T-helper 17 cell (primary cell): ENCODE data around the gene HMG20A. TPM values are rescaled to one million over a fixed set of nuclear protein-coding genes. Genes with fewer than 3 reads are reported as not detected.
A peak's percentile ranks its signal among the peaks of the same experiment; 100 is the strongest.

ENCODE experiments used
- ATAC-seq: fragments of 150-1000 bp; cut with Tn5 transposase; 2 replicates; pipeline ENCODE4 v1.10.0; 2021; ENCODE audit warnings: mild to moderate bottlenecking, moderate library complexity
- DNase-seq, 3 donors: peaks; one replicate each; pipeline versions ENCODE4 v3.0.0 to v3.0.0-alpha.2; 2020 to 2021
- H3K9me3 ChIP-seq: one replicate; pipeline ENCODE4 v1.7.0; 2013; ENCODE audit warnings: low read length, mild to moderate bottlenecking; ENCODE audit not compliant: control insufficient read depth, poor library complexity, severe bottlenecking
- H3K27ac Mint-ChIP-seq: one replicate; pipeline ENCODE4 v1.8.0; 2022; ENCODE audit warnings: mild to moderate bottlenecking, moderate library complexity, mixed read lengths
- H3K27me3 Mint-ChIP-seq: one replicate; pipeline ENCODE4 v1.8.0; 2022; ENCODE audit warnings: mixed read lengths
- H3K36me3 Mint-ChIP-seq: one replicate; pipeline ENCODE4 v1.8.0; 2022; ENCODE audit warnings: low read depth, mixed read lengths
- H3K4me1 Mint-ChIP-seq: one replicate; pipeline ENCODE4 v1.8.0; 2022; ENCODE audit warnings: mild to moderate bottlenecking, mixed read lengths
- H3K4me3 Mint-ChIP-seq: one replicate; pipeline ENCODE4 v1.8.0; 2022; ENCODE audit warnings: mild to moderate bottlenecking, moderate library complexity, mixed read lengths
- total RNA-seq, 4 donors: library from RNA in 2 of 4; stranded (reverse) in 2 of 4; gene quantifications; one replicate each; pipeline ENCODE4 v1.2.3 and lab custom pipeline; 2022 to 2026

The HMG20A gene
- total RNA-seq, 2 donors from 2014 or later = 22.3 to 30.6 TPM

DNA sequence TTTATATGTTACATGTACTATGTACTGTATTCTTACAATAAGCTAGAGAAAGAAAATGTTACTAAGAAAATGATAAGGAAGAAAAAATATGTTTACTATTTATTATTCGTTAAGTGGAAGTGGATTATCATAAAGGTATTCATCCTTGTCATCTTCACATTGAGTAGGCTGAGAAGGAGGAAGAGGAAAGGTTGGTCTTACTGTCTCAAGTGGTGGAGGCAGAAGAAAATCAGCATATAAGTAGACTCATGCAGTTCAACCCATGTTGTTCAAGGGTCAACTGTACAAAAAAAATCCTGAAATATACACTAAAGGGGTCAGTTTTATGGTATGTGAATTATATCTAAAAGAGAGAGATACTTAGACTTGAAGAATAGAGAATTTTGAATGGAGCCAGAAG, 5.7 kb downstream of the HMG20A start:
- no peaks in the 10 kb centered on the region for H3K27me3 Mint-ChIP-seq
- no peaks in the 10 kb centered on the region for H3K9me3 ChIP-seq
- H3K27ac Mint-ChIP-seq = peak overlapping the region; percentile 69
- ATAC-seq (no peak), DNase-seq (no peak)
- H3K4me3 Mint-ChIP-seq = peak overlapping the region; percentile 47
- H3K4me1 Mint-ChIP-seq = peaks cover 46% of the 10 kb centered on the region
- H3K36me3 Mint-ChIP-seq = peaks cover 5% of the 10 kb centered on the region

GRCh38 chr15:77426871-77427270, 6.2 kb downstream of the HMG20A start:
- Mint-ChIP-seq H3K4me1 (peaks cover 43% of the 10 kb centered on the region), H3K36me3 (peaks cover 5% of the 10 kb centered on the region), H3K4me3 (peak overlapping the region; percentile 47), H3K27me3 (no peaks in the 10 kb centered on the region), H3K27ac (peak overlapping the region; percentile 69)
- no peaks in the 10 kb centered on the region for H3K9me3 ChIP-seq
- DNase-seq (no peak), ATAC-seq (no peak)

DNA sequence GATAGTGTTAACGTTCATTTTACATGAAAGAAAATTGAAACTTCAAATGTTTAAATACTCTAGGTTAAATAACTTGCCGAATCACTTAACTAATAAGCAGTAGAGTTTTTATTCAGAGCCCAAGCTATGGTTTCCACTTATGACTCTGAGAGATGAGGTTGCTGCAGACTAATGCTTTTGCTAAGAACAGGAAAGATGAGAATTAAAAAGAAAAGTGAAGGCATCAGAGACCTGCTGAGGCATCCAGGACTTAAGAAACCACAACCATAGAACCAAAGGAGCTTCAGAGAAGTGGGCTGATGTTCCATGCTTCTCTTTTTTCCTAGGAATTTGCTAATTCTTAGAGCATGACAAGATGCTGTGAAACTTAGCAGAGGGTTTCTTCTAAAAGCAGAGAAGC, 9.5 kb downstream of the HMG20A start:
- Mint-ChIP-seq H3K27me3 (no peaks in the 10 kb centered on the region), H3K27ac (no peak overlapping the region), H3K4me1 (peaks cover 31% of the 10 kb centered on the region), H3K4me3 (no peak overlapping the region), H3K36me3 (peaks cover 5% of the 10 kb centered on the region)
- ATAC-seq = no peak
- DNase-seq = no peak
- H3K9me3 ChIP-seq = no peaks in the 10 kb centered on the region

DNA sequence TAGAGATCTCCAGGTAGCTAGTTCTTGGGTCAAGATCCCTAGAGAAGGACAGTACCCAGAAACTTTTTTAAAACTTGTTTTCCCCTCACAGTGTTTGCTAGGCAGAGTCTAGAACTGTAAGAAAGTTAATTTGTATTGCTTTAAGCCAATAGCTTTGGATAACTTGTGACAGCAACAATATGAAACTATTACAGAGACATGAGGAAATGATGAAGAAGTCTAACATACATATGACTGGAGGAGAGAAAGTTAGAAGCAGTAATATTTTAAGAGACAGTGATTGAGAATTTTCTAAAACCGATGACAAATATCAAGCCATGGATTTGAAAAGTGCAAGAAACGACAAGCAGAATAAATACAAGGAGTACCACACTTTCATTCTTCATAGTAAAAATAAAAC, 10.0 kb downstream of the HMG20A start:
- ATAC-seq = no peak
- Mint-ChIP-seq H3K27ac (no peak overlapping the region), H3K4me1 (peaks cover 29% of the 10 kb centered on the region), H3K27me3 (no peaks in the 10 kb centered on the region), H3K36me3 (peaks cover 5% of the 10 kb centered on the region), H3K4me3 (no peak overlapping the region)
- no peaks in the 10 kb centered on the region for H3K9me3 ChIP-seq
- DNase-seq = no peak

DNA sequence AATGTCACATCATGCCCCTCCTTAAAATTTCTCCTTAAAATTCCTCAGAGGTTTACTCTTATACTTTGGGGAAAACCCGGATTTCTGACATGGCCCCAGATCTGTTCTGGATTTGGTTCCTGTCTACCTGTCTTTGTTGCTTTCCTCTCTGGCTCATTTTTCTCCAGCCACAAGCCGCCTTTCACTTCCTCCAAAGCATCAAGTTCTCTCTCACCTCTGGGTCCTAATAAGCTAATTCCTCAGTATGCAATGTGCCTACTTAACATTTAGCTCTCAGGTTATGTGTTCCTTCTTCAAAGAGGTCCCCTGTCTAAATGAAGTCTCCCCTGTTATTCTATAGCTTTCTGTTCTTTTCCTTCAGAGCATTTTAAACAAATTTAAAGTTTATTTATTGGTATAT, 16.1 kb downstream of the HMG20A start:
- Mint-ChIP-seq H3K4me1 (peaks cover 20% of the 10 kb centered on the region), H3K36me3 (peaks cover 5% of the 10 kb centered on the region), H3K27ac (no peak overlapping the region), H3K27me3 (no peaks in the 10 kb centered on the region), H3K4me3 (no peak overlapping the region)
- no peaks in the 10 kb centered on the region for H3K9me3 ChIP-seq
- no peak for DNase-seq
- no peak for ATAC-seq

GRCh38 chr15:77437264-77437663, 16.6 kb downstream of the HMG20A start:
- no peak overlapping the region for H3K27ac Mint-ChIP-seq
- H3K9me3 ChIP-seq = no peaks in the 10 kb centered on the region
- ATAC-seq = no peak
- no peaks in the 10 kb centered on the region for H3K27me3 Mint-ChIP-seq
- H3K36me3 Mint-ChIP-seq = peaks cover 5% of the 10 kb centered on the region
- no peak overlapping the region for H3K4me3 Mint-ChIP-seq
- no peak for DNase-seq
- H3K4me1 Mint-ChIP-seq = peaks cover 20% of the 10 kb centered on the region

DNA sequence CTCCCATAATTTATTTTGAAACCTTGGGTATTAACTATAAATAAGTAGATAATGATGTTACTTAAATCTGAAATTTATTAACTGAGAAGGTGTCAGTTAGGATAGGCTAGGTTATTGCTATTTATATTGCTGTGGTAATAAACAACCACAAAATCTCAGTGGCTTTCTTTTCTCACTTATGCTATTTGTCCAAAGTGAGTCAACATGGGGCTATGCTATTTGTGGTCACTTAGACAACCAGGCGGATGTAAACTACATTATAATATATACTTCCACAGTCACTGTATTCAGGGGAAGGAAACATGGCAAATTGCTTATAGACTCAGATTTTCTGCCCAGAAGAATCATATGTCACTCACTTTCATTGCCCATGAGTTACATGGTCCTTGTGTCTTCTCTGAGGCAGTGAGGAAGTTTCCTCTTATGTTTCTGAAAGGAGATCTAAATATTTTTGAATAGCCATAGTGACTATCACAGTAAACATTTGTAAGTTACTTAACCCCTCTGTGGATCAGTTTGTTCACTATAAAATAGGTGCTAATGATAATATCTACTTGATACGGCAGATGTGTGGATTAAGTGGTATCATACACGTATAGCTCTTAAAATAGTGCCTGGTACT, 19.8 kb downstream of the HMG20A start:
- Mint-ChIP-seq H3K27me3 (no peaks in the 10 kb centered on the region), H3K4me1 (peaks cover 21% of the 10 kb centered on the region), H3K27ac (no peak overlapping the region), H3K36me3 (peaks cover 5% of the 10 kb centered on the region), H3K4me3 (no peak overlapping the region)
- H3K9me3 ChIP-seq = no peaks in the 10 kb centered on the region
- ATAC-seq = no peak
- DNase-seq = no peak

DNA sequence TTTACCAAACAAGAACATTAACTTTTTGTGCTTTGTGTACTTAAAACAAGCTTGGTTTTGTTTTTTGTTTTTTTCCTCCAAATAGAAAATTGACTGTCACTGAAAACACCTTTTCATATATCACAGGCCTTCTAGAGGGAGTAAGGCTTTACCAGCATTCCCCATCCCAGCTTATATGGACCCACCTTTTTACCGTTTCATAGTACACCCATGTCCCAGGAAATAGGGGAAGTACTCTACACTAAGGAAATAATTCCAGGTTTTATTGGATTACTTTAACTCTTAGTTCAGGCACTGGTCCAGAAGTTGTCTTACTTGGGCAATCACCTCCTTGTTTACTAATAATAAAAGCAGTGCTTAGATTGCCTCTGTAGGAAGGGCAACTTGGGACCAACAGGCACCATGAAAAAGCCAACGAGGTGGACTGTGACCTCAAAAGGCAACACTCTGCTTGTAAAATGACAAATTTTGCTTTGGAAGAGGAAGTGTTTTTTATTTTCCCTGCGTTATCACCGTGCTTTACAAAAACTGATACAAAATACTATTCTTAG, 26.2 kb downstream of the HMG20A start:
- DNase-seq (no peak), ATAC-seq (no peak)
- peaks cover 9% of the 10 kb centered on the region for H3K36me3 Mint-ChIP-seq
- no peaks in the 10 kb centered on the region for H3K27me3 Mint-ChIP-seq
- H3K9me3 ChIP-seq = no peaks in the 10 kb centered on the region
- no peak overlapping the region for H3K27ac Mint-ChIP-seq
- no peak overlapping the region for H3K4me3 Mint-ChIP-seq
- H3K4me1 Mint-ChIP-seq = peaks cover 10% of the 10 kb centered on the region

- Mint-ChIP-seq H3K4me1 (peaks cover 32% of the 10 kb centered on the region), H3K27ac (no peak overlapping the region), H3K36me3 (peaks cover 4% of the 10 kb centered on the region), H3K4me3 (no peak overlapping the region), H3K27me3 (no peaks in the 10 kb centered on the region)
- ATAC-seq = no peak
- DNase-seq = no peak
- no peaks in the 10 kb centered on the region for H3K9me3 ChIP-seq
Observed at GRCh38 chr15:77454265-77454664, 33.6 kb downstream of the HMG20A start.

GRCh38 chr15:77454951-77455350, 34.3 kb downstream of the HMG20A start:
- Mint-ChIP-seq H3K27me3 (no peaks in the 10 kb centered on the region), H3K27ac (no peak overlapping the region), H3K36me3 (peaks cover 5% of the 10 kb centered on the region), H3K4me3 (no peak overlapping the region), H3K4me1 (peaks cover 32% of the 10 kb centered on the region)
- no peaks in the 10 kb centered on the region for H3K9me3 ChIP-seq
- no peak for DNase-seq
- ATAC-seq = no peak

DNA sequence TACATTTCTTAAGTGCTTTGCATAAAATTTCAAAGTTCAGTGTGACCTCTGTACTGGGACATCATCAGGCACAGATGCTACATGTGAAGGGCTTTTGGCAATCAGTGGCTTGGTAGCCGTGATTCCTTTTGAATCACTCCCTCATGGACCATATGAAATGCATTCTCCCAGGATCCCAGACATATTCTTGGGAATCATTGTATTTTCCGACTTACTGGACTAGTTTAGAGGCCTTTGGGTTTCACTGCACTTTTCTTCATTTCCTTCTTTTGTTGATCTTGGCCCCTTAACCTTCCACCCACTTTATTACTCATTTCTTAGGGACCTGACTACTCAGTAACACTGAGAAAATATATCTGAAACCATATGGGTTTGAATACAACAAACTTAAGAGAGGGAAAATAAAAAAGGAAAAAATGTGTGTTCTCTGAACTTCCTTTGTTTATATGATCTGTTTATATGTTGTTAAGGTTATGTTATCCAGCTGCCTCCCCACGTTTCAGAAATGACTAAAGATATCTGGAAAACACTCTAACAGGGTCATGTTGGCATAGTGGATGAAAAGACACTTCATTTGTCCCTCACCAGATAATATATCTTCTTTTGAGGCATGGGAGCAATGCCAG, 35.1 kb downstream of the HMG20A start:
- Mint-ChIP-seq H3K36me3 (peaks cover 11% of the 10 kb centered on the region), H3K4me3 (no peak overlapping the region), H3K27ac (peak overlapping the region; percentile 8), H3K27me3 (no peaks in the 10 kb centered on the region), H3K4me1 (peaks cover 33% of the 10 kb centered on the region)
- ATAC-seq (no peak), DNase-seq (no peak)
- no peaks in the 10 kb centered on the region for H3K9me3 ChIP-seq

DNA sequence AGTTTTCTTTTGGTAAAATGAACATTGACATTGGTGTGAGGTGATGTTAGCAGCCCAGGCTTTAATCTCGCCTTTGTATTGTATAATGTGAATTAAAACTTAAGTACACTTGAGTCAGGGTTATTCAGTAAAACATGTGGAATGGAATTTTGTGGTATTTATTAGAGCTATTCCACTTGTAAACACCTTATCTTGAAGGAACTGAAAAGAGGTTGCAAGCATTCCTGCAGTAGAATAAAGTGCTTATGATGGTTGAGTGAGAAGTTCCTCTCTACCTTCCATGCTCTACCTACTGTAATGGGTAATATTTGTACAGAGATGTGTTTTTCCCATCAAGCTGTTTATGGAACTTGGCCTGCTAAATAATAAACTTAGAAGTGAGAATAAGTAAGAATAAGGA, 36.1 kb downstream of the HMG20A start:
- DNase-seq = no peak
- ATAC-seq = no peak
- H3K4me3 Mint-ChIP-seq = no peak overlapping the region
- peaks cover 37% of the 10 kb centered on the region for H3K4me1 Mint-ChIP-seq
- H3K27ac Mint-ChIP-seq = peak overlapping the region; percentile 82
- no peaks in the 10 kb centered on the region for H3K27me3 Mint-ChIP-seq
- peaks cover 17% of the 10 kb centered on the region for H3K36me3 Mint-ChIP-seq
- H3K9me3 ChIP-seq = no peaks in the 10 kb centered on the region

GRCh38 chr15:77457191-77457904, 36.7 kb downstream of the HMG20A start:
- Mint-ChIP-seq H3K27ac (peak overlapping the region; percentile 82), H3K4me1 (peaks cover 37% of the 10 kb centered on the region)

More at GRCh38 chr15:77457191-77457904, 36.7 kb downstream of the HMG20A start:
- peak overlapping the region; percentile 47 for H3K4me3 Mint-ChIP-seq
- DNase-seq = no peak
- H3K9me3 ChIP-seq = no peaks in the 10 kb centered on the region
- no peak for ATAC-seq
- no peaks in the 10 kb centered on the region for H3K27me3 Mint-ChIP-seq
- peaks cover 17% of the 10 kb centered on the region for H3K36me3 Mint-ChIP-seq
